Measurements from ENCODE around the gene NOTCH2.

Gene NOTCH2

DNA sequence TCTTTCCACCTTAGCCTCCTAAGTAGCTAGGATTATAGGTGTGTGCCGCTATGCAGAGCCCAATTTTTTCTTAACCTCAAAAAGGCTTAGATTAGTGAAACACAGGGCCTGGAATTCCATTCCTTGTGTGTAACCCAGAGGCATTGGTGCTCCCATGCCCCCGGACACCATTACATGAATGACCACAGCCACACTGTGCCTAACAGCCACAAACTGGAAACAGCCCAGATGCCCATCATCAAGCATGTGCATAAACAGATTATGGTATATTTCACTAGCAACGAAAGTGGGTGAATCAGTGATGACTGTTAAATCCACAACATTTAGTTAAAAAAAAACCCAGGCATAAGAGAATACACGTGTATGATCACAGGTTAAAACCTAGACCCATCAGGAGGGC is 197.6 kb downstream of the NOTCH2 start:
- Histone ChIP-seq H3K27me3 (ENCODE audit: control insufficient read depth, insufficient read depth, low read length) (no peaks in the 10 kb centered on the region), H3K4me1 (ENCODE audit: control insufficient read depth, insufficient read depth, low read length) (no peaks in the 10 kb centered on the region), H3K9me3 (ENCODE audit: control insufficient read depth, insufficient read depth, low read length) (no peaks in the 10 kb centered on the region), H3K4me3 (ENCODE audit: low read depth, low read length) (no peak overlapping the region), H3K9ac (ENCODE audit: low read depth, low read length) (no peak overlapping the region), H3K36me3 (ENCODE audit: control insufficient read depth, insufficient read depth, low read length) (no peaks in the 10 kb centered on the region)

DNA sequence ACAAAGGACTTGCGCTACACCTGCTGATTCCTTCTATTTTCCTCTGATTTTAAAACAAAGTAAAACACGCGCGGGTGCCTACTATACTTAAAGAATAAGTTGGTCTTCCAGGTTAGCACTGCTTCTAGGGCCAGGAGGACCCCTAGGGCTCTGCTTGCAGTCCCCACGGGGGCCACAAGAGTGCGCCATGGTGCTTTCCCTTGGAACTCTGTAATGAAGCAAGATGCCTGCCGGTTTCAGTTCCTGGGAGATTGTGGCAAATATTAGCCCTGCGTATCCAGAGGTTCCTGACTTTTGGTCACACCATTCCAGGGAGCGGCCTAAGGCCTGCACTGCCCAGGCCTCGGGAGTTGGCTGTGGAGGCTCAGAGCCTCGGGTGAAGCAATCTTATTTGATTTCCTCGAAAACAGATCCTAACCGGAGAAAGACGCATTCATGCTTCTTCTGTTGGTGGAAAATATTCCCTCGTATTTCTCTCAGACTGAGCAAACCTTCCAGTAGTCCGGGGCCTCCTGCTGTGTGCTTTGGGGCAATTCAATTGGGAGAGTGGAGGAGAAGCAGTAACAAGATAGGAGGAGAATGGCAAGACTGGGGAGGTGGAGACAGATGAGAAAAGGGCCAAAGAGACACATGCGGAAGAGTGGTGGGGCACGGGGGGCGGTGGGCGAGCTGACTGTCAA is 198.4 kb downstream of the NOTCH2 start:
- H3K27me3 ChIP-seq (ENCODE audit: control insufficient read depth, insufficient read depth, low read length) = no peaks in the 10 kb centered on the region
- no peak overlapping the region for H3K4me3 ChIP-seq (ENCODE audit: low read depth, low read length)
- H3K9ac ChIP-seq (ENCODE audit: low read depth, low read length) = no peak overlapping the region
- H3K36me3 ChIP-seq (ENCODE audit: control insufficient read depth, insufficient read depth, low read length) = no peaks in the 10 kb centered on the region
- H3K9me3 ChIP-seq (ENCODE audit: control insufficient read depth, insufficient read depth, low read length) = no peaks in the 10 kb centered on the region
- no peaks in the 10 kb centered on the region for H3K4me1 ChIP-seq (ENCODE audit: control insufficient read depth, insufficient read depth, low read length)

DNA sequence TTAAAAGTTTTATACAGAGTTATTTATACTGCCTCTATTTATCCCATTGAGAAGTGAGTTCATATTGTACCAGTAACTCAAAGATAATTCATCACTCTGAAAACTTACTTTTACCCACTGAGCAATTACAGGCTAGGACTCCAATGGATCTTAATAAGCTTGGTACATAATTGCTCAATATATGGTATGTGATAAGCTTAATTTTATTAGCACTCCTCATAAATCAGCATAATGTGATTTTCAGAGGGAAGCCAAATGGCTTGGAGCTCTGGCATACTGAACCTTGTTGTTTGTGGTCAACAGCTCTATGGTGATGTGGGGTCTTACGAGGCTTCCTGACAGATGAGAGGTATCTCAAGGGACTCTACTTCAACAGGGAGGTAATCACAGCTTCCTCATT is 199.5 kb downstream of the NOTCH2 start:
- Histone ChIP-seq H3K9ac (ENCODE audit: low read depth, low read length) (no peak overlapping the region), H3K27me3 (ENCODE audit: control insufficient read depth, insufficient read depth, low read length) (no peaks in the 10 kb centered on the region), H3K36me3 (ENCODE audit: control insufficient read depth, insufficient read depth, low read length) (no peaks in the 10 kb centered on the region), H3K9me3 (ENCODE audit: control insufficient read depth, insufficient read depth, low read length) (no peaks in the 10 kb centered on the region), H3K4me1 (ENCODE audit: control insufficient read depth, insufficient read depth, low read length) (no peaks in the 10 kb centered on the region), H3K4me3 (ENCODE audit: low read depth, low read length) (no peak overlapping the region)

- Histone ChIP-seq H3K9me3 (ENCODE audit: control insufficient read depth, insufficient read depth, low read length) (no peaks in the 10 kb centered on the region), H3K4me1 (ENCODE audit: control insufficient read depth, insufficient read depth, low read length) (no peaks in the 10 kb centered on the region), H3K9ac (ENCODE audit: low read depth, low read length) (no peak overlapping the region), H3K4me3 (ENCODE audit: low read depth, low read length) (no peak overlapping the region), H3K36me3 (ENCODE audit: control insufficient read depth, insufficient read depth, low read length) (no peaks in the 10 kb centered on the region), H3K27me3 (ENCODE audit: control insufficient read depth, insufficient read depth, low read length) (no peaks in the 10 kb centered on the region)
Measured at GRCh38 chr1:119868176-119868575, 201.3 kb downstream of the NOTCH2 start.

DNA sequence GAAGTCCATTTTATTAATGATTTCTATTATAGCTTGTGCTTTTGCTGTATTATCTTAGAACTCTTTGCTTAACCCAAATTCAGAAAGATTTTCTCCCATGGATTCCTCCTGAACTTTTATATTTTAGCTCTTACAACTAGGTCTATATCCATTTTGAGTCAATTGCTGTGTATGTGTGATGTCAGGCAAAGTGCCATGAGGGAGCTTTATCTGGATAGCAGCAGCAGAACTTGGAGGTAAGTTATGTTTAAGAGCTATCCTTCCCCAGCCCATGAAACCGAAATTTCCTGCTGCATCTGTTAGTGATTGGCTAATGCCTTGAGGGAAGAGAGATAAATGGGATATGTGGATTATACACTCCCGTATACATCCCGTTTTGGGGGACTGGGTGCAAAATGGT is 203.0 kb downstream of the NOTCH2 start:
- no peaks in the 10 kb centered on the region for H3K27me3 ChIP-seq (ENCODE audit: control insufficient read depth, insufficient read depth, low read length)
- no peaks in the 10 kb centered on the region for H3K4me1 ChIP-seq (ENCODE audit: control insufficient read depth, insufficient read depth, low read length)
- H3K9me3 ChIP-seq (ENCODE audit: control insufficient read depth, insufficient read depth, low read length) = no peaks in the 10 kb centered on the region
- no peaks in the 10 kb centered on the region for H3K36me3 ChIP-seq (ENCODE audit: control insufficient read depth, insufficient read depth, low read length)
- H3K4me3 ChIP-seq (ENCODE audit: low read depth, low read length) = no peak overlapping the region
- H3K9ac ChIP-seq (ENCODE audit: low read depth, low read length) = no peak overlapping the region

- Histone ChIP-seq H3K9ac (ENCODE audit: low read depth, low read length) (no peak overlapping the region), H3K4me1 (ENCODE audit: control insufficient read depth, insufficient read depth, low read length) (no peaks in the 10 kb centered on the region)
Measured at GRCh38 chr1:119865627-119866026, 203.8 kb downstream of the NOTCH2 start.

DNA sequence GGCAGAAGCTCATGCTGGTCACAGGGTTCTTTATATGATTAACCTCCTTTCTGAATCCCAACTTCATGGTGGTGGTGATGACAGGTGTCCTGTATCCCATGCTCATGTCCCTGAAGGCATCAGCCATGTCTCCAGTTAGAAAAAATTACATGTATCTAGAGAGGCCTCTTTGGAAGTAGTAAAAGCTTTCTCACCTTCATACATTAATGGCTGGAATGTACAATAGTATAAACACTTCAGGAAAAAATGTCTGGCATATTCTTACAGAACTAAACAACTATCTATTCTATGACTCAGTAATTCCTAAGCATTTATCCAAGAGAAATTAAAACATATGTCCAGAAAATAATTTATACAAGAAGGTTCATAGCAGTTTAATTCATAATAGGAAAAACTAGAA is 207.2 kb downstream of the NOTCH2 start:
- H3K9me3 ChIP-seq (ENCODE audit: control insufficient read depth, insufficient read depth, low read length) = no peaks in the 10 kb centered on the region
- no peaks in the 10 kb centered on the region for H3K4me1 ChIP-seq (ENCODE audit: control insufficient read depth, insufficient read depth, low read length)
- no peak overlapping the region for H3K9ac ChIP-seq (ENCODE audit: low read depth, low read length)
- H3K27me3 ChIP-seq (ENCODE audit: control insufficient read depth, insufficient read depth, low read length) = no peaks in the 10 kb centered on the region
- H3K36me3 ChIP-seq (ENCODE audit: control insufficient read depth, insufficient read depth, low read length) = no peaks in the 10 kb centered on the region
- H3K4me3 ChIP-seq (ENCODE audit: low read depth, low read length) = no peak overlapping the region

More at GRCh38 chr1:119865627-119866026, 203.8 kb downstream of the NOTCH2 start:
- Histone ChIP-seq H3K4me3 (ENCODE audit: low read depth, low read length) (no peak overlapping the region), H3K9me3 (ENCODE audit: control insufficient read depth, insufficient read depth, low read length) (no peaks in the 10 kb centered on the region), H3K27me3 (ENCODE audit: control insufficient read depth, insufficient read depth, low read length) (no peaks in the 10 kb centered on the region), H3K36me3 (ENCODE audit: control insufficient read depth, insufficient read depth, low read length) (no peaks in the 10 kb centered on the region)

Measured in iPS-15b (cell line).